Testis (tissue), 2 donors: ENCODE measurements around the gene CCR6.

Experiments
- POLR2A ChIP-seq: fragments of 450-650 bp; IDR thresholded peaks from one replicate; pipeline ENCODE4 v1.6.1; 2017; ENCODE audit warnings: antibody characterized with exemption, mild to moderate bottlenecking, moderate library complexity
- TF ChIP-seq, protein P1 (sequence below), 3 experiments: fragments of 450-650 bp in 2 of 3; fragments of 200-600 bp in 1 of 3; sonication (generic) in 1 of 3; IDR thresholded peaks; one replicate each; pipeline ENCODE4 v1.5.1; 2016 to 2019; ENCODE audit warnings: antibody characterized with exemption in 3 of 3, mild to moderate bottlenecking in 2 of 3, moderate library complexity in 1 of 3

DNA sequence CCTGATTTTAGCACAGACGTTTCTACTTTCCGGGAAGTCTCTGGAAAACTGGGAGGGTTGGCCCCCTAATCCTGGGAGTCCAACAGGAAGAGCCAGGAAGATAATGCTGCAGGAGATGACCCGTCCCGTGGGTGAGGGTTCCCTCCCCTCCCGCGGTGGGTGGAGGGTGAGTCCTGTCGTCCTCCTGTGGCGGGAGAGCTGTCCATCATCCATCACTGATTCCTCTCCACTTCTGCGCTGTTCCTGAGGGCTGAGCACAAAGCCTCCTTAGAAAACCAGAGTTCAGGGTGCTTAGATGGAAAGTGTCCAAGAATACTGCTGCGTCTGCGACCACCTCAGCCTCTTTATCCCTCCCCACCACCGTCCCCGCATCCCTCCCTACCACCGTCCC, 6.1 kb upstream of the CCR6 start:
- TF ChIP-seq, protein P1, sequence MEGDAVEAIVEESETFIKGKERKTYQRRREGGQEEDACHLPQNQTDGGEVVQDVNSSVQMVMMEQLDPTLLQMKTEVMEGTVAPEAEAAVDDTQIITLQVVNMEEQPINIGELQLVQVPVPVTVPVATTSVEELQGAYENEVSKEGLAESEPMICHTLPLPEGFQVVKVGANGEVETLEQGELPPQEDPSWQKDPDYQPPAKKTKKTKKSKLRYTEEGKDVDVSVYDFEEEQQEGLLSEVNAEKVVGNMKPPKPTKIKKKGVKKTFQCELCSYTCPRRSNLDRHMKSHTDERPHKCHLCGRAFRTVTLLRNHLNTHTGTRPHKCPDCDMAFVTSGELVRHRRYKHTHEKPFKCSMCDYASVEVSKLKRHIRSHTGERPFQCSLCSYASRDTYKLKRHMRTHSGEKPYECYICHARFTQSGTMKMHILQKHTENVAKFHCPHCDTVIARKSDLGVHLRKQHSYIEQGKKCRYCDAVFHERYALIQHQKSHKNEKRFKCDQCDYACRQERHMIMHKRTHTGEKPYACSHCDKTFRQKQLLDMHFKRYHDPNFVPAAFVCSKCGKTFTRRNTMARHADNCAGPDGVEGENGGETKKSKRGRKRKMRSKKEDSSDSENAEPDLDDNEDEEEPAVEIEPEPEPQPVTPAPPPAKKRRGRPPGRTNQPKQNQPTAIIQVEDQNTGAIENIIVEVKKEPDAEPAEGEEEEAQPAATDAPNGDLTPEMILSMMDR (IDR thresholded peaks at IDR 0.05), result no peak
- TF ChIP-seq POLR2A, result no peak
